HepG2 (cell line): ENCODE results near the gene ZNF445. TPM values are rescaled to one million over a fixed set of nuclear protein-coding genes. Genes with fewer than 3 reads are reported as not detected.

ENCODE experiments used
- ATAC-seq: fragments of 200-7000 bp; cut with Tn5 transposase; 3 replicates; pipeline ENCODE4 v1.9.1; 2020; ENCODE audit warnings: mild to moderate bottlenecking, moderate library complexity
- BruUV-seq: library from RNA; stranded (reverse); fragments of 400-500 nt; replicated peaks from 2 replicates; lab custom pipeline; 2021; lab: Mats Ljungman, UMichigan
- CTCF ChIA-PET: fragments of 300-600 bp; formaldehyde crosslinking; extraction: SDS; loops from one replicate; lab custom pipeline; 2021; ENCODE audit warnings: low total read pairs, inconsistent platforms, low intra/inter-chr PET ratio; lab: Yijun Ruan, JAX
- POLR2A ChIA-PET: fragments of 350-600 bp; sonication (Branson Sonifier 250); formaldehyde crosslinking; loops from one replicate; lab custom pipeline; 2020; ENCODE audit warnings: antibody characterized with exemption, inconsistent platforms; lab: Yijun Ruan, JAX
- DNase-seq: peaks from one replicate; pipeline ENCODE4 v3.0.0-alpha.2; 2015; ENCODE audit warnings: low spot score
- FAIRE-seq: peaks from 3 replicates; lab custom pipeline; 2011; peaks lifted over from hg19 to GRCh38; lab: Jason Lieb, UNC
- H2AFZ ChIP-seq: one replicate; pipeline ENCODE4 v1.6.1; 2011; ENCODE audit warnings: low read length, inconsistent platforms
- H3K27ac ChIP-seq: fragments of 300-600 bp; 3 replicates; pipeline ENCODE4 v1.8.0; 2011; ENCODE audit warnings: mixed run types, mild to moderate bottlenecking, mixed read lengths, low read length, inconsistent platforms; ENCODE audit not compliant: insufficient read depth; ENCODE audit errors: extremely low read length
- H3K27me3 ChIP-seq, 2 experiments: fragments of 200-600 bp in 1 of 2; 2 replicates in 1 of 2; 3 replicates in 1 of 2; pipeline versions ENCODE4 v1.6.0 to v1.8.0; 2011; ENCODE audit warnings: low read length in 2 of 2, mild to moderate bottlenecking in 2 of 2, moderate library complexity in 2 of 2, inconsistent platforms in 1 of 2; ENCODE audit not compliant: insufficient read depth in 2 of 2, control insufficient read depth in 1 of 2
- H3K36me3 ChIP-seq, 2 experiments: fragments of 200-600 bp in 1 of 2; replicated peaks in 1 of 2; 2 replicates in 1 of 2; 3 replicates in 1 of 2; pipeline versions ENCODE4 v1.5.1 to v1.8.0; 2011; ENCODE audit warnings: low read length in 2 of 2, inconsistent platforms in 1 of 2; ENCODE audit not compliant: insufficient read depth in 2 of 2, control insufficient read depth in 1 of 2
- H3K4me1 ChIP-seq: 2 replicates; pipeline ENCODE4 v1.5.1; 2012; ENCODE audit warnings: low read length, inconsistent platforms; ENCODE audit not compliant: insufficient read depth
- H3K4me2 ChIP-seq: 2 replicates; pipeline ENCODE4 v1.6.0; 2011; ENCODE audit warnings: low read depth, low read length, inconsistent platforms
- H3K4me3 ChIP-seq, 3 experiments: fragments of 200-600 bp in 1 of 3; sonication (generic), shearing (Covaris generic) in 1 of 3; replicated peaks in 1 of 3; 2 replicates each; pipeline ENCODE4 v1.5.1; 2011 to 2016; ENCODE audit warnings: low read length in 3 of 3, inconsistent platforms in 2 of 3, low read depth in 2 of 3, mild to moderate bottlenecking in 2 of 3, control low read depth in 1 of 3, mixed read lengths in 1 of 3; ENCODE audit not compliant: insufficient read depth in 1 of 3
- H3K79me2 ChIP-seq: one replicate; pipeline ENCODE4 v1.6.1; 2011; ENCODE audit warnings: low read length, inconsistent platforms; ENCODE audit not compliant: insufficient read depth
- H3K9ac ChIP-seq: 2 replicates; pipeline ENCODE4 v1.6.0; 2011; ENCODE audit warnings: mild to moderate bottlenecking, low read depth, low read length, inconsistent platforms; ENCODE audit not compliant: insufficient read depth
- H3K9me3 ChIP-seq: 2 replicates; pipeline ENCODE4 v1.5.1; 2012; ENCODE audit warnings: mild to moderate bottlenecking, low read length
- H4K20me1 ChIP-seq: 2 replicates; pipeline ENCODE4 v1.6.0; 2011; ENCODE audit warnings: inconsistent platforms, mild to moderate bottlenecking, low read length, moderate library complexity; ENCODE audit not compliant: insufficient read depth
- CHD2 ChIP-seq: IDR thresholded peaks from 2 replicates; pipeline ENCODE4 v1.6.1; 2011; ENCODE audit warnings: low read depth, low read length, improper control_type of control experiment
- FOXP1 ChIP-seq, 2 experiments: fragments of 450-650 bp in 1 of 2; IDR thresholded peaks; 2 replicates each; pipeline ENCODE4 v1.6.1; 2017 to 2018; ENCODE audit warnings: antibody characterized with exemption in 1 of 2
- MYNN ChIP-seq: sonication (generic); formaldehyde crosslinking; IDR thresholded peaks from 2 replicates; pipeline ENCODE4 v1.4.0; 2020; ENCODE audit warnings: mild to moderate bottlenecking, low read depth, missing genetic modification reagents
- SIX4 ChIP-seq: sonication (generic); formaldehyde crosslinking; IDR thresholded peaks from 2 replicates; pipeline ENCODE4 v1.4.0; 2020; ENCODE audit warnings: missing genetic modification reagents
- TAF15 ChIP-seq: fragments of 200-400 bp; formaldehyde crosslinking; IDR thresholded peaks from one replicate; pipeline ENCODE4 v1.6.1; 2018; ENCODE audit warnings: mild to moderate bottlenecking, low read depth, low read length; ENCODE audit not compliant: poor library complexity, severe bottlenecking
- TBL1XR1 ChIP-seq: fragments of 150-350 bp; IDR thresholded peaks from 2 replicates; pipeline ENCODE4 v1.6.1; 2014; ENCODE audit warnings: borderline replicate concordance, low read length; ENCODE audit not compliant: partially characterized antibody
- TEAD2 ChIP-seq: sonication (generic); formaldehyde crosslinking; IDR thresholded peaks from 2 replicates; pipeline ENCODE4 v1.9.0; 2021; ENCODE audit warnings: missing genetic modification reagents
- TEF ChIP-seq: sonication (generic); formaldehyde crosslinking; IDR thresholded peaks from 2 replicates; pipeline ENCODE4 v1.5.0; 2020; ENCODE audit warnings: missing genetic modification reagents
- WIZ ChIP-seq: sonication (generic); formaldehyde crosslinking; IDR thresholded peaks from 2 replicates; pipeline ENCODE4 v1.5.1; 2020; ENCODE audit warnings: mild to moderate bottlenecking, missing genetic modification reagents
- ZBTB2 ChIP-seq: sonication (generic); formaldehyde crosslinking; IDR thresholded peaks from 2 replicates; pipeline ENCODE4 v1.8.0; 2022; ENCODE audit warnings: low read depth, missing genetic modification reagents
- ZFP36L1 ChIP-seq: sonication (generic); formaldehyde crosslinking; IDR thresholded peaks from 2 replicates; pipeline ENCODE4 v1.8.0; 2022; ENCODE audit warnings: mild to moderate bottlenecking, missing genetic modification reagents, moderate library complexity
- ZMYM2 ChIP-seq: sonication (generic); formaldehyde crosslinking; IDR thresholded peaks from 2 replicates; pipeline ENCODE4 v1.8.0; 2022; ENCODE audit warnings: mild to moderate bottlenecking, missing genetic modification reagents
- ZNF225 ChIP-seq: sonication (generic); formaldehyde crosslinking; IDR thresholded peaks from 2 replicates; pipeline ENCODE4 v1.4.0; 2020; ENCODE audit warnings: mild to moderate bottlenecking, missing genetic modification reagents
- ZSCAN25 ChIP-seq: sonication (generic); formaldehyde crosslinking; IDR thresholded peaks from 2 replicates; pipeline ENCODE4 v1.8.0; 2022; ENCODE audit warnings: mild to moderate bottlenecking, missing genetic modification reagents
- WGBS: methylation state at CpG from one replicate; pipeline ENCODE4 v1.1.6; 2017; ENCODE audit warnings: low lambda C conversion rate; 5-methylcytosine and 5-hydroxymethylcytosine counted together
- in situ Hi-C: cut with HindIII; loops from 2 replicates; pipeline ENCODE4 v1.10.0; 2017; ENCODE audit warnings: low pct_unique_long_range_greater_than_20kb; ENCODE audit not compliant: extremely low pct_ligation_motif_present
- intact Hi-C: fragments of 100-400 bp; cut with micrococcal nuclease; formaldehyde crosslinking; loops from one replicate; pipeline ENCODE4 v1.10.0; 2022; ENCODE audit not compliant: unreplicated experiment
- polyA plus RNA-seq, 8 experiments: library from polyadenylated mRNA; depleted of rRNA in 3 of 8; stranded (reverse) in 7 of 8; unstranded in 1 of 8; fragments of >200 nt; fragmentation: Illumina TruSeq in 4 of 8; extraction: Trizol in 4 of 8; gene quantifications; 2 replicates each; pipeline versions ENCODE4 v1.2.1 to v1.2.3, GENCODE V29; 2011 to 2016; ENCODE audit warnings: low read depth in 4 of 8, missing spikeins in 1 of 8, mixed read lengths in 1 of 8; ENCODE audit not compliant: insufficient read depth in 1 of 8
- total RNA-seq, 5 experiments: library from RNA; depleted of rRNA; stranded (reverse); fragments of >200 nt; fragmentation: Illumina TruSeq; extraction: Trizol; gene quantifications; 2 replicates each; pipeline ENCODE4 v1.2.3, GENCODE V29; 2016; ENCODE audit warnings: low read depth in 1 of 5

Gene ZNF445
- total and polyA plus RNA-seq, 2 of the 13 experiments (the other 11 are each of a cell fraction or from before 2014, with no cell fraction given) = 4.4 to 10.3 TPM

- no peak overlapping the region for H3K27ac ChIP-seq
- no peak for DNase-seq
- no peak overlapping the region for H3K4me3 ChIP-seq
- CTCF ChIA-PET = no interaction called here
- TF ChIP-seq TBL1XR1 (no peak), ZMYM2 (CRISPR knock-in tag) (no peak), CHD2 (no peak), FOXP1 (IDR thresholded peaks at IDR 0.05) (no peak), FOXP1 (CRISPR knock-in tag; IDR thresholded peaks at IDR 0.05) (no peak), ZNF225 (CRISPR knock-in tag) (no peak), TAF15 (no peak), ZBTB2 (no peak), MYNN (no peak), TEAD2 (no peak), ZSCAN25 (CRISPR knock-in tag) (no peak), SIX4 (CRISPR knock-in tag) (no peak), ZFP36L1 (CRISPR knock-in tag) (no peak), TEF (no peak), WIZ (CRISPR knock-in tag) (no peak)
- TF ChIP-seq, all 625 proteins: peak for 0
- intact Hi-C loops = no loop called here
- Histone ChIP-seq H3K9me3 (no peaks in the 10 kb centered on the region), H4K20me1 (no peaks in the 10 kb centered on the region), H3K4me2 (no peak overlapping the region), H3K36me3 (no peaks in the 10 kb centered on the region), H3K9ac (no peak overlapping the region), H2AFZ (no peak overlapping the region), H3K79me2 (no peaks in the 10 kb centered on the region), H3K27me3 (no peaks in the 10 kb centered on the region), H3K4me1 (peaks cover 9% of the 10 kb centered on the region)
- BruUV-seq = no TSS peak
- in situ Hi-C loops = no loop called here
- no peak for FAIRE-seq
- ATAC-seq = no peak
- POLR2A ChIA-PET = no interaction called here
- 80% methylated on average over 2 of the region's 4 CpGs for WGBS
Observed at GRCh38 chr3:44409640-44410410, 67.6 kb downstream of the ZNF445 start.
